ENCODE data around the gene ABCC10.
"Not testable (repeated sequence)": the region's sequence is repeated elsewhere in the genome, so short reads cannot be mapped to it uniquely, and the experiment has no call there.

ABCC10 gene

GRCh38 chr6:43497129-43497396, 69.7 kb downstream of the ABCC10 start:
- no peak for TF ChIP-seq CTCF (IDR thresholded peaks at IDR 0.05; ENCODE audit: insufficient read depth, low read length)
- TF ChIP-seq POLR2AphosphoS5 (IDR thresholded peaks at IDR 0.05; ENCODE audit: low read depth): no peak
- TF ChIP-seq REST (IDR thresholded peaks at IDR 0.05; ENCODE audit: insufficient replicate concordance, low read depth): no peak
- TF ChIP-seq SPI1 (IDR thresholded peaks at IDR 0.05; ENCODE audit: borderline replicate concordance, low read depth): no peak
- TF ChIP-seq GABPA (IDR thresholded peaks at IDR 0.05; ENCODE audit: low read depth): no peak
- H3K4me3 ChIP-seq (replicated peaks; ENCODE audit: insufficient read depth, low read length): no peak overlapping the region
- H3K27ac ChIP-seq (replicated peaks): no peak overlapping the region
- H3K27me3 ChIP-seq (ENCODE audit: insufficient read depth, poor library complexity, severe bottlenecking): no peaks in the 10 kb centered on the region
- DNase-seq (ENCODE audit: low read depth in 1 of 2, low spot score in 1 of 2): no peak

GRCh38 chr6:43497689-43498088, 70.3 kb downstream of the ABCC10 start:
- no peak for DNase-seq (ENCODE audit: low read depth in 1 of 2, low spot score in 1 of 2)
- TF ChIP-seq SPI1 (IDR thresholded peaks at IDR 0.05; ENCODE audit: borderline replicate concordance, low read depth) (no peak), GABPA (IDR thresholded peaks at IDR 0.05; ENCODE audit: low read depth) (no peak), REST (IDR thresholded peaks at IDR 0.05; ENCODE audit: insufficient replicate concordance, low read depth) (no peak), POLR2AphosphoS5 (IDR thresholded peaks at IDR 0.05; ENCODE audit: low read depth) (no peak), CTCF (IDR thresholded peaks at IDR 0.05; ENCODE audit: insufficient read depth, low read length) (no peak)

GRCh38 chr6:43498291-43498690, 71.0 kb downstream of the ABCC10 start:
- H3K27ac ChIP-seq (replicated peaks); H3K27me3 ChIP-seq (ENCODE audit: insufficient read depth, poor library complexity, severe bottlenecking); DNase-seq (ENCODE audit: low read depth in 1 of 2, low spot score in 1 of 2); H3K4me3 ChIP-seq (replicated peaks; ENCODE audit: insufficient read depth, low read length): not testable (repeated sequence)

More at GRCh38 chr6:43497689-43498088, 70.3 kb downstream of the ABCC10 start:
- no peaks in the 10 kb centered on the region for H3K27me3 ChIP-seq (ENCODE audit: insufficient read depth, poor library complexity, severe bottlenecking)
- no peak overlapping the region for H3K27ac ChIP-seq (replicated peaks)
- no peak overlapping the region for H3K4me3 ChIP-seq (replicated peaks; ENCODE audit: insufficient read depth, low read length)

- H3K27ac ChIP-seq (replicated peaks): no peak overlapping the region
These were observed 71.9 kb downstream of the ABCC10 start for GRCh38 chr6:43499028-43499815.

More at GRCh38 chr6:43499028-43499815, 71.9 kb downstream of the ABCC10 start:
- TF ChIP-seq REST (IDR thresholded peaks at IDR 0.05; ENCODE audit: insufficient replicate concordance, low read depth) (no peak), GABPA (IDR thresholded peaks at IDR 0.05; ENCODE audit: low read depth) (no peak), SPI1 (IDR thresholded peaks at IDR 0.05; ENCODE audit: borderline replicate concordance, low read depth) (no peak), CTCF (IDR thresholded peaks at IDR 0.05; ENCODE audit: insufficient read depth, low read length) (no peak), POLR2AphosphoS5 (IDR thresholded peaks at IDR 0.05; ENCODE audit: low read depth) (no peak)
- H3K27me3 ChIP-seq (ENCODE audit: insufficient read depth, poor library complexity, severe bottlenecking): no peaks in the 10 kb centered on the region
- no peak for DNase-seq (ENCODE audit: low read depth in 1 of 2, low spot score in 1 of 2)
- no peak overlapping the region for H3K4me3 ChIP-seq (replicated peaks; ENCODE audit: insufficient read depth, low read length)
